ENCODE data around the gene ST6GAL1. TPM values are rescaled to one million over a fixed set of nuclear protein-coding genes. Genes with fewer than 3 reads are reported as not detected.

ST6GAL1 gene
- total RNA-seq, 1 donor from 2014 or later, result 5.5 TPM

DNA sequence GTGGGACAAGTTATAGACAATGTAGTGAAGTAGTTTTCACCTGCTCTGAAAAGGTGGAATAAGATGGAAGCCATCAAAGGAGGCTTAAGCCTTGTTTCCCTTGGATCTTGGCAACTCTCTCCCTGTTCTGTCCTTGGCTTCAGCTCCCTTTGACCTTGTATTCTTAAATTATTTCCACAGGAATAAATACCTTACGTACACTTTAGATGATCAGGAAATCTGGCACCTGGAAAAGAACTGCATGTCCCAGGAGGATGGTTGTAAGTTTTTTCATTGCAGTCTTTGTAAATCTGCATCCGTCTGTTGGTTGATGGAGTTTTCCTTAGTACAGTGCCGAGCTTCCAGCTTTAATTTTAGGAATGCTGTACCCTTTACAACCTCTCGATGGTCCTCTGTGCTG lies 11.8 kb downstream of the ST6GAL1 start:
- TF ChIP-seq, protein P1, sequence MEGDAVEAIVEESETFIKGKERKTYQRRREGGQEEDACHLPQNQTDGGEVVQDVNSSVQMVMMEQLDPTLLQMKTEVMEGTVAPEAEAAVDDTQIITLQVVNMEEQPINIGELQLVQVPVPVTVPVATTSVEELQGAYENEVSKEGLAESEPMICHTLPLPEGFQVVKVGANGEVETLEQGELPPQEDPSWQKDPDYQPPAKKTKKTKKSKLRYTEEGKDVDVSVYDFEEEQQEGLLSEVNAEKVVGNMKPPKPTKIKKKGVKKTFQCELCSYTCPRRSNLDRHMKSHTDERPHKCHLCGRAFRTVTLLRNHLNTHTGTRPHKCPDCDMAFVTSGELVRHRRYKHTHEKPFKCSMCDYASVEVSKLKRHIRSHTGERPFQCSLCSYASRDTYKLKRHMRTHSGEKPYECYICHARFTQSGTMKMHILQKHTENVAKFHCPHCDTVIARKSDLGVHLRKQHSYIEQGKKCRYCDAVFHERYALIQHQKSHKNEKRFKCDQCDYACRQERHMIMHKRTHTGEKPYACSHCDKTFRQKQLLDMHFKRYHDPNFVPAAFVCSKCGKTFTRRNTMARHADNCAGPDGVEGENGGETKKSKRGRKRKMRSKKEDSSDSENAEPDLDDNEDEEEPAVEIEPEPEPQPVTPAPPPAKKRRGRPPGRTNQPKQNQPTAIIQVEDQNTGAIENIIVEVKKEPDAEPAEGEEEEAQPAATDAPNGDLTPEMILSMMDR (IDR thresholded peaks at IDR 0.05; ENCODE audit: insufficient read depth, low read length, severe bottlenecking), result no peak
- DNase-seq (ENCODE audit: low read depth) (no peak), FAIRE-seq (no peak)
- H3K36me3 ChIP-seq (ENCODE audit: control insufficient read depth, insufficient read depth, low read length), result no peaks in the 10 kb centered on the region
- no peak overlapping the region for H3K4me3 ChIP-seq (ENCODE audit: low read depth, low read length)
- H3K27me3 ChIP-seq (ENCODE audit: control insufficient read depth, insufficient read depth, low read length), result no peaks in the 10 kb centered on the region

DNA sequence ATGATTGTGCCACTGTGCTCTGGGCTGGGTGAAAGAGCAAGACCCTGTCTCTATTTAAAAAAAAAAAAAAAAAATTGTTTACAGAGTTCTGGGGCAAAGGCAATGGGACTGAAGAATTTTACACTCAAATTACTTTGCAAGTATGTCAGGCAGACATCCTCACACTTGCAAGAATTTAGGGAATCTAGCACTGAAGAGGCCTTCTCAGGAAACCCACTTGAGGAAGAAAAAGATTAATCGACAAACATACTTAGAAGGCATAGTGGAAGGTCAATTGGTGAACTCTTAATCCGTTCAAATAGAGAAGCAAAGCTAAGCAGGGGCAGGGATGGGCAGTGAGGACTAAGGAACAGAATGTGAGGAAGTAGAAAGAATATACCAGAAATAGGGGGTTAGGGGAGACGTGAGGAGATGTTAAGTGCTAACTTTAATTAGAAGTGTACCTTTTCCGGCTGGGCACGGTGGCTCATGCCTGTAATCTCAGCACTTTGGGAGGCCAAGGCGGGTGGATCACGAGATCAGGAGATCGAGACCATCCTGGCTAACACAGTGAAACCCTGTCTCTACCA lies 15.0 kb downstream of the ST6GAL1 start:
- no peak for FAIRE-seq
- H3K36me3 ChIP-seq (ENCODE audit: control insufficient read depth, insufficient read depth, low read length), result no peaks in the 10 kb centered on the region
- H3K4me3 ChIP-seq (ENCODE audit: low read depth, low read length), result no peak overlapping the region
- H3K27me3 ChIP-seq (ENCODE audit: control insufficient read depth, insufficient read depth, low read length), result no peaks in the 10 kb centered on the region
- TF ChIP-seq, protein P1 (IDR thresholded peaks at IDR 0.05; ENCODE audit: insufficient read depth, low read length, severe bottlenecking), result no peak
- no peak for DNase-seq (ENCODE audit: low read depth)

DNA sequence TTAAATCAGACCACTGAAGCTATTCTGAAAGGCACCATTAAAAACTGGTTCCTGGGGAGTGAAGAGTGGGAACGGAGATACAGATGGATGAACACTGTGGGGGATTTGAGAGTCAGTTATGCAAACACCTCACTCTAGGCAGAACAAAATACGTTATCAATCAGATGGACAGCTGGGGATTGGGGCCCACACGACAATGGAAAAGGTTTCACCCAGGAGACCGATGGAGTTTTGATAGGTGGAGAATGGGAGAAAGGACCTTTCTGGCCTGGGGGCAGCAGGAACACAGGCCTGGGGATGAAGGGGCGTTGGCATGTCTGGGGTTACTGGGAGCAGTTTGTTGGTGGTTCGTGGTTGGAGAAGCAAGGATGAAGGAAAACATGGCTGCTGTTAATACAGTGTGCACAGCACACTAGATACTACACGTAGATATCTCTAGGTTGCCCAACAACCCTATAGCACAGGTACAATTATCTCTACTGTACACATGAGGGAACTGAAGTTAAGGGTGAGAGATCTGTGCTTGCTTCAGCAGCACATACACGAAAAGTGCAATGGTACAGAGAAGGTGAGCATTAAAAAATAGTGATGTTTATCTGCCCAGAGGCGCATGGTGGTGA lies 16.5 kb downstream of the ST6GAL1 start:
- FAIRE-seq, result no peak
- TF ChIP-seq, protein P1 (IDR thresholded peaks at IDR 0.05; ENCODE audit: insufficient read depth, low read length, severe bottlenecking), result no peak
- Histone ChIP-seq H3K4me3 (ENCODE audit: low read depth, low read length) (no peak overlapping the region), H3K27me3 (ENCODE audit: control insufficient read depth, insufficient read depth, low read length) (no peaks in the 10 kb centered on the region), H3K36me3 (ENCODE audit: control insufficient read depth, insufficient read depth, low read length) (no peaks in the 10 kb centered on the region)
- DNase-seq (ENCODE audit: low read depth), result no peak

DNA sequence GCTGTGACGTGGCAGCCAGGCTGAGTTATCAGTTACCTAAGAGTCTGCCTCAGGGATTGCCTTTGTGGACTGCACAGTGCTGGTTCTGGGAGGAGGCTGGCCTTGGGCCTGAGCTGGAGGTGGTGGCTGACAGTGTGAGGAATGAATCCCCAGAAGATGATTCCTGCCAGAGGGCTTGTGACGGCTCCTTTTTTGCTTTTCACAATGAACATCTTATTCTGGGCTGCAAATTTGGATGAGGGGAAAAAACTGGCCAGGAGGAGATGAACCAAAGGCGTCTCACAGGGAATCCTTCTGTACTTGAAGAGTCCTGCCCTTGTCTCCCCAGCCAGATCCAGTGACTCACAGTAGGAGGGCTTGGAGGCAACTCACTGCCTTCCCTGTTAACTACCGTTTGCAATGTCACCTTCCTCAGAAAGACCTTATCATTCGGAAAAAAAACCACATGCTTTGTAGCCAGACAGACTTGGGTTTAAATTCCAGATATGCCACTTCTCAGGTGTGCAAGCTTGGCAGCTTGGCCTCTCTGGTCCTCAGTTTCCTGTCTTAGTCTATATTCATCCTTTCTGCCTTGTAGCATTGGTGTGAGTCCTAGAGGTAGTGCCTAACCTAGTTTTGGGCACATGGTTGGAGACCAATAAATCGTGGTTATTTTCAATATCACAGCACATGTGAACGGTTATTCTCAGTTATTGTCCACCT lies 19.1 kb downstream of the ST6GAL1 start:
- Histone ChIP-seq H3K27me3 (ENCODE audit: control insufficient read depth, insufficient read depth, low read length) (no peaks in the 10 kb centered on the region), H3K4me3 (ENCODE audit: low read depth, low read length) (no peak overlapping the region), H3K36me3 (ENCODE audit: control insufficient read depth, insufficient read depth, low read length) (no peaks in the 10 kb centered on the region)
- TF ChIP-seq, protein P1 (IDR thresholded peaks at IDR 0.05; ENCODE audit: insufficient read depth, low read length, severe bottlenecking), result no peak
- DNase-seq (ENCODE audit: low read depth), result peak; percentile 75
- FAIRE-seq, result peak; percentile 55

DNA sequence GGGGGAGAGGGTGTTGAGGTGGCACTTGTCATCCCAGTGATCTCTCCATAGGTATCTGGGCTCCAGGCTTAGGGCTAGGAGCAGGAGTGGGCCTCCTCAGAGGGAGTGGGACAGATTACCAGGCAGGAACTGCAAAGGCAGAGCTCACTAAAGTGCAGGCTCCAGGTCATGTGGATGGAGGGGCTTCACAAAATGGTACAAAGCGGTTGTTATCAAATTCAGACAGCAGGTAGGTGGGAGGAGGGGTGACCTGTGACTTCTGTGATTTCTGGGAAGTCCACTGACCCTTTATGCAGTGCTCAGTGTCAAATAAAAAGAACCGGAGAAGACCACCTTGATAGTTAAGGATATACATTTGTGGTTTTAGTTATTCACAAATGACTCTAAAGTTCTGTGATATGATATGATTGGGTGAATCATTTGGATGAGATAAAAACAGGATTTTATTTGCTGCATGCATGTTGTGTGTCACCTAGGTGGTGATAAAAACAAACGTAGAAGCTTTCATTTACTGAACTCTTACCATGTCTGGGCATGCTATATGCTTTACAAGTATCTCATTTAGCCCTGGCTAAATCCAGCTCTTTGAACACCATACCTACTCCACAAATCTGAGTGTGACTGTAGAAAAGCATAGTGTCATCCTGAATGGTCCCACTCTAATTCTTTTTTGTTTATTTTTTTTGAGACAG lies 20.2 kb downstream of the ST6GAL1 start:
- DNase-seq (ENCODE audit: low read depth), result peak; percentile 80
- no peaks in the 10 kb centered on the region for H3K27me3 ChIP-seq (ENCODE audit: control insufficient read depth, insufficient read depth, low read length)
- TF ChIP-seq, protein P1 (IDR thresholded peaks at IDR 0.05; ENCODE audit: insufficient read depth, low read length, severe bottlenecking), result no peak
- no peak for FAIRE-seq
- no peak overlapping the region for H3K4me3 ChIP-seq (ENCODE audit: low read depth, low read length)
- H3K36me3 ChIP-seq (ENCODE audit: control insufficient read depth, insufficient read depth, low read length), result no peaks in the 10 kb centered on the region

Measured in bronchial epithelial cell (primary cell).